Measurements from ENCODE around the gene CX3CL1.
"Not testable (repeated sequence)": the region's sequence is repeated elsewhere in the genome, so short reads cannot be mapped to it uniquely, and the experiment has no call there.

- TF ChIP-seq CTCF (CRISPR knock-in tag; IDR thresholded peaks at IDR 0.05); CAMTA2 (CRISPR knock-in tag; IDR thresholded peaks at IDR 0.05; ENCODE audit: borderline replicate concordance); SIN3A (IDR thresholded peaks at IDR 0.05; ENCODE audit: borderline replicate concordance, low read depth, low read length); DDIT3 (CRISPR knock-in tag; IDR thresholded peaks at IDR 0.05); ZBTB4 (CRISPR knock-in tag; IDR thresholded peaks at IDR 0.05; ENCODE audit: borderline replicate concordance); CBX1 (IDR thresholded peaks at IDR 0.05; ENCODE audit: low read depth); ZBTB8A (CRISPR knock-in tag; IDR thresholded peaks at IDR 0.05; ENCODE audit: borderline replicate concordance, low read depth); RNF2 (conservative IDR thresholded peaks at IDR 0.05; ENCODE audit: low read depth); POLR2A (IDR thresholded peaks at IDR 0.05; ENCODE audit: insufficient read depth in 1 of 2, low read depth in 2 of 2, low read length in 2 of 2); CHD2 (IDR thresholded peaks at IDR 0.05; ENCODE audit: low read depth, low read length); FOXJ3 (CRISPR knock-in tag; IDR thresholded peaks at IDR 0.05; ENCODE audit: borderline replicate concordance); ZBTB7A (CRISPR knock-in tag; IDR thresholded peaks at IDR 0.05); SALL2 (CRISPR knock-in tag; IDR thresholded peaks at IDR 0.05); MAX (IDR thresholded peaks at IDR 0.05): not testable (repeated sequence)
Measured at GRCh38 chr16:57342606-57343005, 29.7 kb upstream of the CX3CL1 start.

Data from HepG2 (cell line).